DMS114 treated with DMSO at 0.1 percent for 48 hours (cell line): Measurements from ENCODE around the gene CPEB2.

ENCODE experiments used
- DNase-seq: peaks from one replicate; lab custom pipeline; 2025; ENCODE audit not compliant: unreplicated experiment; lab: John Stamatoyannopoulos, UW

CPEB2 gene

GRCh38 chr4:15010038-15010585 is 7.8 kb downstream of the CPEB2 start:
- no peak for DNase-seq

- DNase-seq: no peak
Measured at GRCh38 chr4:15011166-15011565, 8.9 kb downstream of the CPEB2 start.

GRCh38 chr4:15012017-15012788 is 9.9 kb downstream of the CPEB2 start:
- no peak for DNase-seq

GRCh38 chr4:15013585-15013984 is 11.3 kb downstream of the CPEB2 start:
- DNase-seq: no peak

GRCh38 chr4:15015170-15015569 is 12.9 kb downstream of the CPEB2 start:
- no peak for DNase-seq

- DNase-seq: no peak
Measured at GRCh38 chr4:15018361-15018760, 16.1 kb downstream of the CPEB2 start.

GRCh38 chr4:15020502-15021286 is 18.4 kb downstream of the CPEB2 start:
- no peak for DNase-seq

- DNase-seq: no peak
Measured at GRCh38 chr4:15021311-15021710, 19.0 kb downstream of the CPEB2 start.

- DNase-seq: no peak
Measured at GRCh38 chr4:15021946-15022345, 19.7 kb downstream of the CPEB2 start.

- DNase-seq: no peak
Measured at GRCh38 chr4:15024386-15024785, 22.1 kb downstream of the CPEB2 start.

- DNase-seq: no peak
Measured at GRCh38 chr4:15025693-15026092, 23.4 kb downstream of the CPEB2 start.

GRCh38 chr4:15027921-15028435 is 25.7 kb downstream of the CPEB2 start:
- no peak for DNase-seq

- DNase-seq: no peak
Measured at GRCh38 chr4:15031197-15031596, 28.9 kb downstream of the CPEB2 start.

GRCh38 chr4:15031993-15032675 is 29.9 kb downstream of the CPEB2 start:
- DNase-seq: no peak

- no peak for DNase-seq
Measured at GRCh38 chr4:15034071-15034764, 31.9 kb downstream of the CPEB2 start.

- DNase-seq: no peak
Measured at GRCh38 chr4:15035159-15035558, 32.9 kb downstream of the CPEB2 start.

GRCh38 chr4:15037923-15038541 is 35.8 kb downstream of the CPEB2 start:
- no peak for DNase-seq

GRCh38 chr4:15040916-15041463 is 38.7 kb downstream of the CPEB2 start:
- DNase-seq: no peak

- DNase-seq: no peak
Measured at GRCh38 chr4:15042529-15043167, 40.4 kb downstream of the CPEB2 start.
